Mesendoderm (in vitro differentiated cells): ENCODE results near the gene FAM210B.
"Not testable (repeated sequence)": the region's sequence is repeated elsewhere in the genome, so short reads cannot be mapped to it uniquely, and the experiment has no call there.

ENCODE experiments used
- DNase-seq: peaks from one replicate; pipeline ENCODE4 v3.0.0; 2013
- H2AK5ac ChIP-seq: 2 replicates; pipeline ENCODE4 v1.6.1; 2013; ENCODE audit warnings: low read length, inconsistent platforms
- H2BK120ac ChIP-seq: 2 replicates; pipeline ENCODE4 v1.6.1; 2013; ENCODE audit warnings: low read depth, mild to moderate bottlenecking, low read length, moderate library complexity, mixed read lengths
- H2BK15ac ChIP-seq: replicated peaks from 2 replicates; pipeline ENCODE4 v1.6.1; 2013; ENCODE audit warnings: low read depth, mild to moderate bottlenecking, moderate library complexity
- H2BK5ac ChIP-seq: 2 replicates; pipeline ENCODE4 v1.6.1; 2013; ENCODE audit warnings: low read length, inconsistent platforms
- H3K18ac ChIP-seq: 2 replicates; pipeline ENCODE4 v1.6.1; 2013; ENCODE audit warnings: mild to moderate bottlenecking, low read length, mixed read lengths
- H3K23ac ChIP-seq: one replicate; pipeline ENCODE4 v1.6.1; 2013; ENCODE audit warnings: low read length
- H3K27ac ChIP-seq: 2 replicates; pipeline ENCODE4 v1.5.1; 2013; ENCODE audit warnings: low read depth, mild to moderate bottlenecking, inconsistent platforms, low read length, moderate library complexity
- H3K27me3 ChIP-seq: 2 replicates; pipeline ENCODE4 v1.6.1; 2013; ENCODE audit warnings: low read length, control low read depth, mild to moderate bottlenecking, inconsistent platforms; ENCODE audit not compliant: insufficient read depth, poor library complexity
- H3K36me3 ChIP-seq: 2 replicates; pipeline ENCODE4 v1.6.1; 2013; ENCODE audit warnings: low read length, inconsistent platforms; ENCODE audit not compliant: control insufficient read depth, insufficient read depth
- H3K4ac ChIP-seq: one replicate; pipeline ENCODE4 v1.6.1; 2013; ENCODE audit warnings: low read depth, mild to moderate bottlenecking, low read length, moderate library complexity
- H3K4me1 ChIP-seq: 2 replicates; pipeline ENCODE4 v1.6.1; 2013; ENCODE audit warnings: low read depth, low read length, inconsistent platforms; ENCODE audit not compliant: control insufficient read depth
- H3K4me2 ChIP-seq: 2 replicates; pipeline ENCODE4 v1.6.1; 2013; ENCODE audit warnings: low read length
- H3K4me3 ChIP-seq: 2 replicates; pipeline ENCODE4 v1.5.1; 2013; ENCODE audit warnings: mild to moderate bottlenecking, low read length
- H3K56ac ChIP-seq: one replicate; pipeline ENCODE4 v1.6.1; 2013; ENCODE audit warnings: low read length
- H3K79me1 ChIP-seq: 2 replicates; pipeline ENCODE4 v1.6.1; 2013; ENCODE audit warnings: low read length, inconsistent platforms
- H3K79me2 ChIP-seq: 2 replicates; pipeline ENCODE4 v1.6.1; 2013; ENCODE audit warnings: mild to moderate bottlenecking, low read length; ENCODE audit not compliant: control insufficient read depth, insufficient read depth
- H3K9ac ChIP-seq: 2 replicates; pipeline ENCODE4 v1.6.1; 2013; ENCODE audit warnings: low read length, inconsistent platforms
- H4K5ac ChIP-seq: one replicate; pipeline ENCODE4 v1.6.1; 2013; ENCODE audit warnings: low read length
- H4K8ac ChIP-seq: one replicate; pipeline ENCODE4 v1.6.1; 2013; ENCODE audit warnings: low read depth, mild to moderate bottlenecking, control low read depth, low read length, moderate library complexity
- WGBS: extraction: QIAGEN DNeasy Blood & Tissue Kit; methylation state at CpG from one replicate; pipeline ENCODE4 v1.1.7; 2013; ENCODE audit warnings: low lambda C conversion rate, missing lambda C conversion rate; ENCODE audit not compliant: insufficient coverage; ENCODE audit errors: extremely low coverage; 5-methylcytosine and 5-hydroxymethylcytosine counted together

Gene FAM210B

GRCh38 chr20:56323656-56324055, 35.1 kb upstream of the FAM210B start:
- H4K5ac ChIP-seq, result no peak overlapping the region
- H2BK15ac ChIP-seq, result no peak overlapping the region
- no CpG with 5 or more reads among the region's 6 CpGs for WGBS
- H3K27me3 ChIP-seq, result no peaks in the 10 kb centered on the region
- no peak overlapping the region for H4K8ac ChIP-seq
- no peaks in the 10 kb centered on the region for H3K79me2 ChIP-seq
- no peak overlapping the region for H2AK5ac ChIP-seq
- no peaks in the 10 kb centered on the region for H3K79me1 ChIP-seq
- no peak overlapping the region for H3K18ac ChIP-seq
- H2BK5ac ChIP-seq, result no peak overlapping the region
- no peak overlapping the region for H3K4me3 ChIP-seq
- no peak for DNase-seq
- H3K4ac ChIP-seq, result no peak overlapping the region
- H3K27ac ChIP-seq, result no peak overlapping the region
- no peaks in the 10 kb centered on the region for H3K36me3 ChIP-seq
- no peaks in the 10 kb centered on the region for H3K4me1 ChIP-seq
- no peak overlapping the region for H3K23ac ChIP-seq
- H3K56ac ChIP-seq, result no peak overlapping the region
- no peak overlapping the region for H2BK120ac ChIP-seq
- no peak overlapping the region for H3K9ac ChIP-seq
- H3K4me2 ChIP-seq, result no peak overlapping the region

DNA sequence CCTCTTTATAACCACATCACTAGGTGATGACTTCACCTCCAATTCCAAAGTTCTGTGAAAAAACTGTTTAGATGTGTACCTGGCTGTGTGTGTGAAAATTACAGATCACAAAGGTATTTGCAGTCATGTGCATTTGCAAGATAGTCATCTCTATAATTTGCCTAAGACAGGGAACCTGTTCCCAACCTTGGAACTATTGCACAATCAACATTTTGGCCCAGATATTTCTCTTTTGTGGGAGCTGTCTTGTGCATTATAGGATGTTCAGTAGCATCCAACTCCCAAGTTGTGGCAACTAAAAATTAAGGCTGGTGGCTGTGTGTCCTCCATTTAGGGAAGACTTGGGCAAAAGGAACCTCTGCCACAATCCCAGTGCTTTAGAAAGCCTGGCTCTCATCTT, 34.0 kb upstream of the FAM210B start:
- H3K56ac ChIP-seq, result no peak overlapping the region
- no peaks in the 10 kb centered on the region for H3K4me1 ChIP-seq
- H3K27me3 ChIP-seq, result no peaks in the 10 kb centered on the region
- no peak overlapping the region for H3K23ac ChIP-seq
- H3K79me2 ChIP-seq, result no peaks in the 10 kb centered on the region
- no peak overlapping the region for H2BK15ac ChIP-seq
- no peak for DNase-seq
- no peaks in the 10 kb centered on the region for H3K79me1 ChIP-seq
- no peak overlapping the region for H4K5ac ChIP-seq
- no peak overlapping the region for H3K4me2 ChIP-seq
- H3K27ac ChIP-seq, result no peak overlapping the region
- H2BK120ac ChIP-seq, result no peak overlapping the region
- H3K4ac ChIP-seq, result no peak overlapping the region
- H4K8ac ChIP-seq, result no peak overlapping the region
- H2AK5ac ChIP-seq, result no peak overlapping the region
- no peak overlapping the region for H3K9ac ChIP-seq
- no peak overlapping the region for H3K18ac ChIP-seq
- H2BK5ac ChIP-seq, result no peak overlapping the region
- H3K4me3 ChIP-seq, result no peak overlapping the region
- no peaks in the 10 kb centered on the region for H3K36me3 ChIP-seq

GRCh38 chr20:56328861-56329260, 29.9 kb upstream of the FAM210B start:
- no CpG with 5 or more reads among the region's 5 CpGs for WGBS
- no peaks in the 10 kb centered on the region for H3K79me1 ChIP-seq
- H3K36me3 ChIP-seq, result no peaks in the 10 kb centered on the region
- no peak overlapping the region for H3K27ac ChIP-seq
- no peaks in the 10 kb centered on the region for H3K4me1 ChIP-seq
- no peaks in the 10 kb centered on the region for H3K27me3 ChIP-seq
- no peak overlapping the region for H3K23ac ChIP-seq
- no peak overlapping the region for H3K9ac ChIP-seq
- no peak overlapping the region for H3K56ac ChIP-seq
- no peaks in the 10 kb centered on the region for H3K79me2 ChIP-seq
- H2BK120ac ChIP-seq, result no peak overlapping the region
- no peak overlapping the region for H2BK5ac ChIP-seq
- H3K4me2 ChIP-seq, result no peak overlapping the region
- H3K4me3 ChIP-seq, result no peak overlapping the region
- H3K18ac ChIP-seq, result no peak overlapping the region
- no peak overlapping the region for H3K4ac ChIP-seq
- peak; percentile 23 for DNase-seq
- no peak overlapping the region for H4K8ac ChIP-seq
- no peak overlapping the region for H2BK15ac ChIP-seq
- H2AK5ac ChIP-seq, result no peak overlapping the region
- no peak overlapping the region for H4K5ac ChIP-seq

GRCh38 chr20:56336709-56337108, 22.1 kb upstream of the FAM210B start:
- H3K4me2 ChIP-seq, H3K36me3 ChIP-seq, H3K9ac ChIP-seq, H2BK5ac ChIP-seq, H2BK15ac ChIP-seq, H2BK120ac ChIP-seq, H4K8ac ChIP-seq, H3K79me1 ChIP-seq, H3K27me3 ChIP-seq, H3K27ac ChIP-seq, H3K4ac ChIP-seq, DNase-seq, H3K18ac ChIP-seq, H2AK5ac ChIP-seq, H3K79me2 ChIP-seq, H3K56ac ChIP-seq, H3K4me3 ChIP-seq, H3K4me1 ChIP-seq, H3K23ac ChIP-seq, H4K5ac ChIP-seq: not testable (repeated sequence)
- no CpG with 5 or more reads among the region's 8 CpGs for WGBS

GRCh38 chr20:56342783-56343182, 16.0 kb upstream of the FAM210B start:
- Histone ChIP-seq H2BK15ac (no peak overlapping the region), H3K4me3 (no peak overlapping the region), H3K56ac (no peak overlapping the region), H3K4ac (no peak overlapping the region), H3K27ac (no peak overlapping the region), H3K18ac (no peak overlapping the region), H2BK120ac (no peak overlapping the region), H3K9ac (no peak overlapping the region), H3K23ac (no peak overlapping the region), H3K4me1 (peaks cover 4% of the 10 kb centered on the region), H3K36me3 (no peaks in the 10 kb centered on the region), H3K79me1 (no peaks in the 10 kb centered on the region), H3K27me3 (no peaks in the 10 kb centered on the region), H4K5ac (no peak overlapping the region), H3K79me2 (no peaks in the 10 kb centered on the region), H4K8ac (no peak overlapping the region), H3K4me2 (no peak overlapping the region), H2AK5ac (no peak overlapping the region), H2BK5ac (no peak overlapping the region)
- WGBS, result no CpG with 5 or more reads among the region's 3 CpGs
- no peak for DNase-seq

GRCh38 chr20:56343861-56344381, 14.9 kb upstream of the FAM210B start:
- Histone ChIP-seq H4K8ac (no peak overlapping the region), H2BK5ac (no peak overlapping the region), H3K4me1 (peaks cover 8% of the 10 kb centered on the region), H3K4ac (no peak overlapping the region), H3K9ac (peak overlapping the region; percentile 42), H3K27me3 (no peaks in the 10 kb centered on the region), H3K4me3 (no peak overlapping the region), H2BK15ac (no peak overlapping the region), H3K36me3 (no peaks in the 10 kb centered on the region), H3K79me1 (no peaks in the 10 kb centered on the region), H4K5ac (no peak overlapping the region), H3K79me2 (no peaks in the 10 kb centered on the region), H2AK5ac (no peak overlapping the region), H3K23ac (no peak overlapping the region), H3K56ac (peak overlapping the region; percentile 45), H2BK120ac (no peak overlapping the region), H3K27ac (no peak overlapping the region), H3K18ac (no peak overlapping the region), H3K4me2 (peak overlapping the region; percentile 67)
- no CpG with 5 or more reads among the region's 41 CpGs for WGBS
- peak; percentile 83 for DNase-seq
